ENCODE data around the gene PRSS48.
"Not testable (repeated sequence)": the region's sequence is repeated elsewhere in the genome, so short reads cannot be mapped to it uniquely, and the experiment has no call there.

The PRSS48 gene

DNA sequence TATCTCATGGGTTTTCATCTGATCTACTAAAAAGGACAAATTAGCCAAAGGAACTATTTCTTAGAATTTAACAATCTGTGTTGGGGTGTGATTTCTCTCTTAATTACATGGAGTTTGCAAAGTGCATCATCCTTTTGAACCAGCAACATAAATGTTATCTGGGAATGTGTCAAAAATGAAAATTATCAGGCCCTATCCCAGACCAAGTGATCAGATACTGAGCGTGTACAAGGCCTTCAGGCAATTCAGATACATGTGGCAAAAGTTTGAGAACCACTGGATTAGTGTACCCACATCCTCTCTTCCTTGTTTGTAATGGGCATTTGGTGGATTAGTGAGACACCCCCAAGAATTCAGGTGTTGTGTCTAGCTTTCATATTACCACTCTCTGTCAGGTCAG is 44.6 kb downstream of the PRSS48 start:
- DNase-seq (ENCODE audit: low read depth): no peak
- in situ Hi-C loops (cut with HindIII; ENCODE audit: low sequenced_read_pairs): no loop called here
- TF ChIP-seq, protein P1, sequence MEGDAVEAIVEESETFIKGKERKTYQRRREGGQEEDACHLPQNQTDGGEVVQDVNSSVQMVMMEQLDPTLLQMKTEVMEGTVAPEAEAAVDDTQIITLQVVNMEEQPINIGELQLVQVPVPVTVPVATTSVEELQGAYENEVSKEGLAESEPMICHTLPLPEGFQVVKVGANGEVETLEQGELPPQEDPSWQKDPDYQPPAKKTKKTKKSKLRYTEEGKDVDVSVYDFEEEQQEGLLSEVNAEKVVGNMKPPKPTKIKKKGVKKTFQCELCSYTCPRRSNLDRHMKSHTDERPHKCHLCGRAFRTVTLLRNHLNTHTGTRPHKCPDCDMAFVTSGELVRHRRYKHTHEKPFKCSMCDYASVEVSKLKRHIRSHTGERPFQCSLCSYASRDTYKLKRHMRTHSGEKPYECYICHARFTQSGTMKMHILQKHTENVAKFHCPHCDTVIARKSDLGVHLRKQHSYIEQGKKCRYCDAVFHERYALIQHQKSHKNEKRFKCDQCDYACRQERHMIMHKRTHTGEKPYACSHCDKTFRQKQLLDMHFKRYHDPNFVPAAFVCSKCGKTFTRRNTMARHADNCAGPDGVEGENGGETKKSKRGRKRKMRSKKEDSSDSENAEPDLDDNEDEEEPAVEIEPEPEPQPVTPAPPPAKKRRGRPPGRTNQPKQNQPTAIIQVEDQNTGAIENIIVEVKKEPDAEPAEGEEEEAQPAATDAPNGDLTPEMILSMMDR (IDR thresholded peaks at IDR 0.05; ENCODE audit: low read depth, low read length, missing control alignments): no peak
- no peak overlapping the region for H3K4me3 ChIP-seq (ENCODE audit: low read depth, low read length)

DNA sequence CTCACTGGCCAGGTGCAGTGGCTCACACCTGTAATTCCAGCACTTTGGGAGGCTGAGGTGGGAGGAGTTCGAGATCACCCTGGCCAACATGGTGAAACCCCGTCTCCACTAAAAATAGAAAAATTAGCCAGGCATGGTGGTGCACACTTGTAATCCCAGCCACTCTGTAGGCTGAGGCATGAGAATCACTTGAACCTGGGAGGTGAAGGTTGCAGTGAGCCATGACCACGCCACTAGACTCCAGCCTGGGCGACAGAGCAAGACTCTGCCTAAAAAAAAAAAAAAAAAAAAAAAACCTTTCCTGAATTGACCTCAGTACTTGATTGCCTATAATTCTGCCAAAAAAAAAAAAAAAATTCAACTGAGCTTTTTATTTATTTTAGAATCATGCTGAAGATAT is 45.2 kb downstream of the PRSS48 start:
- H3K4me3 ChIP-seq (ENCODE audit: low read depth, low read length); in situ Hi-C loops (cut with HindIII; ENCODE audit: low sequenced_read_pairs); DNase-seq (ENCODE audit: low read depth): not testable (repeated sequence)

DNA sequence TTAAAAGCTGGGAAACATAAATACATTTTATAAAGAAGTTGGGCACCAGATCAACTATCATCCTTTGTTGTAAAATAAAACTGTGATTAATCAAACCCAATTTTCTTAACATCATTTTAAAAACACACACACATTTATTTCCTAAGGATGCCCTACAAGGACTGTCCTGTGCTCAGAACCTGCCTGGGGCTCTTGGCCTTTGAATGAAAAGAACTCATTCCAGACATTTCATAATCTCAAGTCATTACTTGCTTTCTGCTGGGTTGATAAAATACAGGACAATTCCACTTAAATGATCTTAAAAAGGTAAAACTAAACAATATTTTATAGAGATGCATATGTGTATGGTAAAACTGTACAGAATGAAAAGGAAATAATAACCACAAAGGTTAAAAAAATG is 45.6 kb downstream of the PRSS48 start:
- DNase-seq (ENCODE audit: low read depth): no peak
- TF ChIP-seq, protein P1 (IDR thresholded peaks at IDR 0.05; ENCODE audit: low read depth, low read length, missing control alignments): no peak

DNA sequence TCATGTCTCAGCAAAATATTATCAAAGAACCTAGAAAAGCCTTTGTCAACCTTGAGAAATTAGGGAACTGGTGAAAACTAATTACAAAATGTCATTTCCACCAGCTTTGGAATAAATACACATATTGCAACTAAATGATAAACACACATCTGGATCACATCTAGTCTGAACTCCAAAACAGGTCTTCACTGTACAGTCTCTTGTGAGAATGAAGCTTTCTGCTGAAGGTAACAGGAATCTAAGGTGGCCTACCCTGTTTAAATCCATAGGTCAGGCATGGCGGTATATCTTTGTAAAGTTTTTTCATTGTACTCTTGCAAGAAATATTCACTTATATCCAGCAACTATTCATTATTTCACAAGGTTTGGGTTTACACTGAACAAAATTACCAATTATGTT is 46.7 kb downstream of the PRSS48 start:
- H3K4me3 ChIP-seq (ENCODE audit: low read depth, low read length): no peak overlapping the region
- TF ChIP-seq, protein P1 (IDR thresholded peaks at IDR 0.05; ENCODE audit: low read depth, low read length, missing control alignments): no peak
- no peak for DNase-seq (ENCODE audit: low read depth)
- in situ Hi-C loops (cut with HindIII; ENCODE audit: low sequenced_read_pairs): no loop called here

More for the DNA sequence above, 45.6 kb downstream of the PRSS48 start:
- in situ Hi-C loops (cut with HindIII; ENCODE audit: low sequenced_read_pairs): no loop called here
- H3K4me3 ChIP-seq (ENCODE audit: low read depth, low read length): no peak overlapping the region

- TF ChIP-seq, protein P1 (IDR thresholded peaks at IDR 0.05; ENCODE audit: low read depth, low read length, missing control alignments): no peak
- no peak for DNase-seq (ENCODE audit: low read depth)
- in situ Hi-C loops (cut with HindIII; ENCODE audit: low sequenced_read_pairs): no loop called here
- H3K4me3 ChIP-seq (ENCODE audit: low read depth, low read length): peak overlapping the region; percentile 64
Measured at GRCh38 chr4:151324124-151324751, 47.3 kb downstream of the PRSS48 start.

DNA sequence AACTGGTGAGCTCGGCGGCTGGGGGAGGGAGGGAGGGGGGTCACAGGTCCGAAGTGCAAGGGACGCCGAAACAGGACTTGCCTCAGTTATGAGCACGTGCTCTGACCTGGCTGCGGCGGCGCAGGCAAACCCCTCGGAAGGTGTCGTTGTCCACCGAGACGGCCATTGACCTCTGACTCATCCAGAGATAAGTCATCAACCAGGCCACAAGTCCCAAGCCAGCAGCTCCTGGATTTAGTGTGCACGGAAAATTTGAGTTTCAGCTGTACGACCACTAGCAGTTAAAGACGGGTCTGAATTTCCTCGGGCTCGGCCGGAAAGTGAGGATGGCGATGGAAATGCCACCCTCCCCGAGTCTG is 47.8 kb downstream of the PRSS48 start:
- in situ Hi-C loops (cut with HindIII; ENCODE audit: low sequenced_read_pairs): no loop called here
- TF ChIP-seq, protein P1 (IDR thresholded peaks at IDR 0.05; ENCODE audit: low read depth, low read length, missing control alignments): no peak
- peak overlapping the region; percentile 64 for H3K4me3 ChIP-seq (ENCODE audit: low read depth, low read length)
- no peak for DNase-seq (ENCODE audit: low read depth)

- peak within 1 kb of the TSS; percentile 64 for H3K4me3 ChIP-seq (ENCODE audit: low read depth, low read length)
- DNase-seq (ENCODE audit: low read depth): no peak
- TF ChIP-seq, protein P1 (IDR thresholded peaks at IDR 0.05; ENCODE audit: low read depth, low read length, missing control alignments): no peak
- in situ Hi-C loops (cut with HindIII; ENCODE audit: low sequenced_read_pairs): no loop called here
Measured at GRCh38 chr4:151325111-151325948, 48.4 kb downstream of the PRSS48 start, which contains the start of gene SH3D19. Gene SH3D19, minus strand, starts transcription at chr4:151325605. Its CDS starts 253 bp downstream, at chr4:151325352.
